Measurements from ENCODE around the gene MCUR1.
"Not testable (repeated sequence)": the region's sequence is repeated elsewhere in the genome, so short reads cannot be mapped to it uniquely, and the experiment has no call there.

DNA sequence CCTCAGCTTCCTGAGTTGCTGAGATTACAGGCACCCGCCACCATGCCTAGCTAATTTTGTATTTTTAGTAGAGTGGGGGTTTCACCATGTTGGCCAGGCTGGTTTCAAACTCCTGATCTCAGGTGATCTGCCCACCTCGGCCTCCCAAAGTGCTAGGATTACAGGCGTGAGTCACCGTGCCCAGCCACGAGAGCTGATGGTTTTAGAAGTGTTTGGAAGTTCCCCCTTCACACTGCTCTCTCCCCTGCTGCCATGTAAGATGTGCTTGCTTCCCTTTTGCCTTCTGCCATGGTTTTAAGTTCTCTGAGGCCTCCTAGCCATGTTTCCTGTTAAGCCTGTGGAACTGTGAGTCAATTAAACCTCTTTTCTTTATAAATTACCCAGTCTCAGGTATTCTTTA is 36.3 kb upstream of the MCUR1 start:
- TF ChIP-seq, protein P1, sequence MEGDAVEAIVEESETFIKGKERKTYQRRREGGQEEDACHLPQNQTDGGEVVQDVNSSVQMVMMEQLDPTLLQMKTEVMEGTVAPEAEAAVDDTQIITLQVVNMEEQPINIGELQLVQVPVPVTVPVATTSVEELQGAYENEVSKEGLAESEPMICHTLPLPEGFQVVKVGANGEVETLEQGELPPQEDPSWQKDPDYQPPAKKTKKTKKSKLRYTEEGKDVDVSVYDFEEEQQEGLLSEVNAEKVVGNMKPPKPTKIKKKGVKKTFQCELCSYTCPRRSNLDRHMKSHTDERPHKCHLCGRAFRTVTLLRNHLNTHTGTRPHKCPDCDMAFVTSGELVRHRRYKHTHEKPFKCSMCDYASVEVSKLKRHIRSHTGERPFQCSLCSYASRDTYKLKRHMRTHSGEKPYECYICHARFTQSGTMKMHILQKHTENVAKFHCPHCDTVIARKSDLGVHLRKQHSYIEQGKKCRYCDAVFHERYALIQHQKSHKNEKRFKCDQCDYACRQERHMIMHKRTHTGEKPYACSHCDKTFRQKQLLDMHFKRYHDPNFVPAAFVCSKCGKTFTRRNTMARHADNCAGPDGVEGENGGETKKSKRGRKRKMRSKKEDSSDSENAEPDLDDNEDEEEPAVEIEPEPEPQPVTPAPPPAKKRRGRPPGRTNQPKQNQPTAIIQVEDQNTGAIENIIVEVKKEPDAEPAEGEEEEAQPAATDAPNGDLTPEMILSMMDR (IDR thresholded peaks at IDR 0.05), result not testable (repeated sequence)
- TF ChIP-seq EZH2 (IDR thresholded peaks at IDR 0.05; ENCODE audit: borderline replicate concordance, insufficient read depth, low read depth, low read length, poor library complexity, severe bottlenecking), result not testable (repeated sequence)
